Osteoblast (primary cell): ENCODE measurements around the gene ARHGEF17. TPM values are rescaled to one million over a fixed set of nuclear protein-coding genes. Genes with fewer than 3 reads are reported as not detected.

Source experiments
- DNase-seq: peaks from one replicate; pipeline ENCODE4 v3.0.0; 2011; ENCODE audit warnings: low spot score, mixed read lengths; ENCODE audit not compliant: insufficient read length; ENCODE audit errors: missing footprints
- H2AFZ ChIP-seq: 2 replicates; pipeline ENCODE4 v1.6.0; 2011; ENCODE audit warnings: mild to moderate bottlenecking, low read length
- H3K27ac ChIP-seq: 2 replicates; pipeline ENCODE4 v1.5.1; 2011; ENCODE audit warnings: mild to moderate bottlenecking, low read depth, low read length, moderate library complexity
- H3K27me3 ChIP-seq: 2 replicates; pipeline ENCODE4 v1.6.0; 2012; ENCODE audit warnings: mild to moderate bottlenecking, control low read depth, inconsistent platforms, low read length, moderate library complexity; ENCODE audit not compliant: insufficient read depth
- H3K36me3 ChIP-seq: 2 replicates; pipeline ENCODE4 v1.5.1; 2011; ENCODE audit warnings: mild to moderate bottlenecking, low read length, control low read depth, moderate library complexity; ENCODE audit not compliant: insufficient read depth
- H3K4me1 ChIP-seq: 2 replicates; pipeline ENCODE4 v1.5.1; 2011; ENCODE audit warnings: mild to moderate bottlenecking, low read length, control low read depth, moderate library complexity; ENCODE audit not compliant: insufficient read depth
- H3K4me2 ChIP-seq: 2 replicates; pipeline ENCODE4 v1.6.0; 2011; ENCODE audit warnings: mild to moderate bottlenecking, low read length; ENCODE audit not compliant: insufficient read depth
- H3K4me3 ChIP-seq: fragments of 200-600 bp; sonication (generic); 3 replicates; pipeline ENCODE4 v1.5.1; 2012; ENCODE audit warnings: mild to moderate bottlenecking, low read length, inconsistent platforms; ENCODE audit not compliant: insufficient read depth
- H3K79me2 ChIP-seq: 2 replicates; pipeline ENCODE4 v1.6.0; 2012; ENCODE audit warnings: mild to moderate bottlenecking, low read length, control low read depth, inconsistent platforms; ENCODE audit not compliant: insufficient read depth
- H3K9me3 ChIP-seq: 2 replicates; pipeline ENCODE4 v1.5.1; 2011; ENCODE audit warnings: low read depth, low read length, control low read depth
- H4K20me1 ChIP-seq: 2 replicates; pipeline ENCODE4 v1.6.0; 2012; ENCODE audit warnings: mild to moderate bottlenecking, low read length, control low read depth; ENCODE audit not compliant: insufficient read depth
- total RNA-seq: library from RNA; depleted of rRNA; stranded (reverse); fragments of >200 nt; gene quantifications from 2 replicates; pipeline ENCODE4 v1.2.3, GENCODE V29; 2012
- TF ChIP-seq, protein P1 (sequence below): IDR thresholded peaks from 2 replicates; pipeline ENCODE4 v1.5.1; 2011; ENCODE audit warnings: mild to moderate bottlenecking, low read depth, low read length, moderate library complexity; ENCODE audit errors: extremely low read depth

The ARHGEF17 gene
- total RNA-seq, 1 donor = 67.0 TPM

DNA sequence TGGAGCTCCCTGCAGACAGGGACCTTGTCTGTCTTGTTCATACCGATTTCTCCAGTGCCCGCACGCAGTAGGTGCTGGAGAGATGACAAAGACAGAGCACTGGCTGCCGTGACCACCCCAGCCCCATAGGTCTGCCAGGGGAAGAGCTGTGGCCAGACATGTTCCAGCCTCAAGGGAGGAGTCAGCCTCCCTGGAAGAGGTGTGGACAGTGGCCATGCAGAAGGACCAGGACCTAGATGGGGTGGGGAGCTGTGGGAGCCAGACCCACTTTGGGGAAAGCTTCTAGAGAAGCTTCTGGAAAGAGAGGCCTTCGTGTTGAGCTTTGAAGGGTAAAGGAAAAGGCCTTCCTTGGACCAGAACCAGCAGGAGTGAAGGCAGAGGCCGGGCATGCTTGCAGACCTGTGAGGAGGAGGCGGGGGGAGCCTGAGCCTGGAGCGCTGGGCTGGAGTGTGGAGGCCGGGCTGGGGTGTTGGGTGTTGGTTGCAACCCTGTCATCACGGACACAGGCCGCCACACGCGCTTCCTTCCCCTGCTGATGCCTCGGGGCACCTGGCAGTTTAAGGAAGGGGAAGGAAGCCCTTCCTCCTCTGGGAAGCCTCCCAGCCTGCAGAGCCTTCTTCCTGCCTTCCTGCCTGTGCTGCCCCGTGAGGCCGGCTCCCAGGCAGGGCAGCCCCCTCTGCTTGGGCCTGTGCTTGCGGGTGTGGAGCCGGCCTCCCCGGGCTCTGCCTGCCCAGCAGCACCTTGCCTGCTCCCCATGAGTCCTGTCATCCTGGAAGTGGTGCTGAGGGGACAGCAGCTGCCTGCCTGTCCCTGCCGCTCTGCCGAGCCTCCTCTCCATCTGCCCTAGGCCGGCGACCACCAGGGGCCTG is 80.4 kb downstream of the ARHGEF17 start:
- Histone ChIP-seq H4K20me1 (peaks cover 43% of the 10 kb centered on the region), H3K4me3 (no peak overlapping the region), H3K9me3 (no peaks in the 10 kb centered on the region), H2AFZ (no peak overlapping the region), H3K27ac (no peak overlapping the region), H3K4me2 (no peak overlapping the region), H3K4me1 (peaks cover 15% of the 10 kb centered on the region), H3K36me3 (peaks cover 8% of the 10 kb centered on the region), H3K79me2 (peaks cover 85% of the 10 kb centered on the region), H3K27me3 (no peaks in the 10 kb centered on the region)
- TF ChIP-seq, protein P1, sequence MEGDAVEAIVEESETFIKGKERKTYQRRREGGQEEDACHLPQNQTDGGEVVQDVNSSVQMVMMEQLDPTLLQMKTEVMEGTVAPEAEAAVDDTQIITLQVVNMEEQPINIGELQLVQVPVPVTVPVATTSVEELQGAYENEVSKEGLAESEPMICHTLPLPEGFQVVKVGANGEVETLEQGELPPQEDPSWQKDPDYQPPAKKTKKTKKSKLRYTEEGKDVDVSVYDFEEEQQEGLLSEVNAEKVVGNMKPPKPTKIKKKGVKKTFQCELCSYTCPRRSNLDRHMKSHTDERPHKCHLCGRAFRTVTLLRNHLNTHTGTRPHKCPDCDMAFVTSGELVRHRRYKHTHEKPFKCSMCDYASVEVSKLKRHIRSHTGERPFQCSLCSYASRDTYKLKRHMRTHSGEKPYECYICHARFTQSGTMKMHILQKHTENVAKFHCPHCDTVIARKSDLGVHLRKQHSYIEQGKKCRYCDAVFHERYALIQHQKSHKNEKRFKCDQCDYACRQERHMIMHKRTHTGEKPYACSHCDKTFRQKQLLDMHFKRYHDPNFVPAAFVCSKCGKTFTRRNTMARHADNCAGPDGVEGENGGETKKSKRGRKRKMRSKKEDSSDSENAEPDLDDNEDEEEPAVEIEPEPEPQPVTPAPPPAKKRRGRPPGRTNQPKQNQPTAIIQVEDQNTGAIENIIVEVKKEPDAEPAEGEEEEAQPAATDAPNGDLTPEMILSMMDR = no peak
- DNase-seq = peak; percentile 77

DNA sequence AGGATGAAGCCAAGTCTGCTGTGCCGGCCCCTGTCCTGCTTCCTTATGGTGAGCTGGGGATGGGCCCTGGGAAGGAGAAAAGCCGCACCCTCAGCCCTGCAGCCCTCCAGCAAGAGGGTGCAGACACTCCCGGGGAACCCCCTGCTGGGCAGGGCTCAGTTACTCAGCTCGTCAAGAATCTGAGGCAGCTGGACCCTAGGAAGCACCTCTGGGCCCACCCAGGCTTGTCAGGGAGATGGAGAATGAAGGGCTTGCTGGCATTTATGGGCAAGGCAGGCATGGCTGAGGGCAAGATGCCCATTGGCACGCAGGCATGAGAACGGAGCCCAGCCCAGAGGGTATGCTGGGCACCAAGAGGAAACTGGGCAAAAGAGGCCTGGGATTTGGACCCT is 81.1 kb downstream of the ARHGEF17 start:
- H2AFZ ChIP-seq = no peak overlapping the region
- TF ChIP-seq, protein P1 = no peak
- no peak overlapping the region for H3K4me3 ChIP-seq
- peaks cover 15% of the 10 kb centered on the region for H3K4me1 ChIP-seq
- H3K27me3 ChIP-seq = no peaks in the 10 kb centered on the region
- no peaks in the 10 kb centered on the region for H3K9me3 ChIP-seq
- H3K4me2 ChIP-seq = no peak overlapping the region
- peaks cover 12% of the 10 kb centered on the region for H3K36me3 ChIP-seq
- peak; percentile 78 for DNase-seq
- H4K20me1 ChIP-seq = peaks cover 40% of the 10 kb centered on the region
- H3K79me2 ChIP-seq = peaks cover 78% of the 10 kb centered on the region
- H3K27ac ChIP-seq = no peak overlapping the region

DNA sequence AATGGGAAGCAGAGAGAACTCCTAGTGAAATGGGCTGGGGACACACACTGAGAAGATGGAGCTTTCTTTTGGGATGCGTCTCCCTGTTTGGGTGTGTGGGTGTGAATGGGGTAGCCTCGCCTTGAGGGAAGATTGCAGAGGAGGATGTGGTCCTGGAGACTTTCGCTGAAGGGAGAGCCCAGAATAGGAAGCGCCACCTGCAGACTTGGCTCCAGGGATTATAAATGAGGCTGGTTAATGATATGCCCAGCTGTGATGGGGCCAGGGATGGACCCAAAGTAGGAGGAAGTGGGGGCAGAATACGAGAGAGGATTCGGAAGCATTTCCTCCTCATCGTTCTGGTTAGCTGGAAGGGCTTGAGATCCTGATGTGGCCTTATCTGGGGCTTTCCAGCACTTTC is 81.8 kb downstream of the ARHGEF17 start:
- H3K9me3 ChIP-seq = no peaks in the 10 kb centered on the region
- H3K27ac ChIP-seq = no peak overlapping the region
- H3K4me1 ChIP-seq = peaks cover 15% of the 10 kb centered on the region
- no peak overlapping the region for H3K4me2 ChIP-seq
- H3K79me2 ChIP-seq = peaks cover 70% of the 10 kb centered on the region
- H3K36me3 ChIP-seq = peaks cover 20% of the 10 kb centered on the region
- no peak overlapping the region for H2AFZ ChIP-seq
- no peaks in the 10 kb centered on the region for H3K27me3 ChIP-seq
- H4K20me1 ChIP-seq = peaks cover 35% of the 10 kb centered on the region
- no peak overlapping the region for H3K4me3 ChIP-seq
- DNase-seq = no peak
- TF ChIP-seq, protein P1 = no peak

DNA sequence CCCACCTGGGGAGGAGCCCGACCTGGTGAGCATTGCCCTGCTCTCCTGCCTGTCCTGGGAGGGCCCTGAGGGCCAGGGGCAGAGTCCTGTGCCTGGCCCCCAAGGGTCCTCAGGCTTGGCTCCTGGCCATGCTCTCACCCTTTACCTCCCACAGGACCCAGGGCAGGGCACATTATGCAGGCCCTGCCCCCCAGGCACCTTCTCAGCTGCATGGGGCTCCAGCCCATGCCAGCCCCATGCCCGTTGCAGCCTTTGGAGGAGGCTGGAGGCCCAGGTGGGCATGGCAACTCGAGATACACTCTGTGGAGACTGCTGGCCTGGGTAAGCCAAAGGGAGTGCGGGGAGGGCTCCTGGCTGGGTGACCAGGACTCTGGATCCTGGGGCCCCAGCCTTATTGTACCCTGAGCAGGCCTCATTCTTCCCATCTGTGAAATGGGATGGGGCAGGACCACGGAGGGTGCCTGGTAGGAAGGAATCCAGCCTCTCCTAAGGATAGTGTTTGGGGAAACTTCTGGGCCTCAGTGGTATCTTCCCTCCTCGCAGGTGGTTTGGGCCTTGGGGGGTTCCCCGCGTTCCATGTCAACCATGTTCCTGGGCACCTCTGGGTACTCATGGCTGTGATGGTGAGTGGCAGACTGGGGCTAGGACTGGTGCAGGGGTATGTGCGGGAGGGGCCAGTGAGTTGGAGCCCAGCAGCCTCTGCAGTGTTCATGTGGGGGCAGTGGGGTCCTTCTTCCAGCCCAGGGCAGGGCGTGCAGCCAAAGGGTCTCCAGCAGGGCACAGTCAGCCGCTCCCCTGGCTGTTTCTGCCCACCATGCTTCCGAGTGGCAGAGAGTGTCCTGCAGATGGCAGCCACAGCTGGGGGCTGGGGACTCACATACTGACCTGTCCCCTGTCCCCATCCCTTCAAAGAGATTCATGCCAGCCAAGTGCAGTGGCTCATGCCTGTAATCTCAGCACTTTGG is 82.8 kb downstream of the ARHGEF17 start:
- H3K4me1 ChIP-seq = peaks cover 10% of the 10 kb centered on the region
- peaks cover 35% of the 10 kb centered on the region for H4K20me1 ChIP-seq
- H3K36me3 ChIP-seq = peaks cover 29% of the 10 kb centered on the region
- H2AFZ ChIP-seq = no peak overlapping the region
- no peak overlapping the region for H3K27ac ChIP-seq
- TF ChIP-seq, protein P1 = no peak
- no peaks in the 10 kb centered on the region for H3K9me3 ChIP-seq
- H3K27me3 ChIP-seq = no peaks in the 10 kb centered on the region
- H3K4me3 ChIP-seq = no peak overlapping the region
- peak; percentile 71 for DNase-seq
- H3K79me2 ChIP-seq = peaks cover 61% of the 10 kb centered on the region
- H3K4me2 ChIP-seq = no peak overlapping the region
